Measurements from ENCODE around the gene PDS5A. TPM values are rescaled to one million over a fixed set of nuclear protein-coding genes. Genes with fewer than 3 reads are reported as not detected.

Gene PDS5A
- total and polyA plus RNA-seq, 2 of the 13 experiments (the other 11 are each of a cell fraction or from before 2014, with no cell fraction given) = 31.8 to 57.0 TPM

- no peaks in the 10 kb centered on the region for H3K9me3 ChIP-seq (ENCODE audit: low read length)
- no peaks in the 10 kb centered on the region for H3K36me3 ChIP-seq (replicated peaks in 1 of 2; ENCODE audit: control insufficient read depth in 1 of 2, insufficient read depth in 2 of 2, low read length in 2 of 2)
- 42% methylated on average over 8 of the region's 8 CpGs for WGBS (ENCODE audit: low lambda C conversion rate)
- H3K27ac ChIP-seq (ENCODE audit: extremely low read length, insufficient read depth, low read length) = no peak overlapping the region
- no peak overlapping the region for H3K4me3 ChIP-seq (replicated peaks in 1 of 3; ENCODE audit: insufficient read depth in 1 of 3, low read depth in 2 of 3, low read length in 3 of 3)
- ATAC-seq = no peak; the same call in 2 of the 3 replicates
- no TSS peak for BruUV-seq (replicated peaks)
- no peak for DNase-seq (ENCODE audit: low spot score)
- no peaks in the 10 kb centered on the region for H3K79me2 ChIP-seq (ENCODE audit: insufficient read depth, low read length)
- H4K20me1 ChIP-seq (ENCODE audit: insufficient read depth, low read length) = no peaks in the 10 kb centered on the region
- peaks cover 6% of the 10 kb centered on the region; the same call in 1 of the 2 replicates for H3K4me1 ChIP-seq (ENCODE audit: insufficient read depth, low read length)
- no peaks in the 10 kb centered on the region for H3K27me3 ChIP-seq (ENCODE audit: control insufficient read depth in 1 of 2, insufficient read depth in 2 of 2, low read length in 2 of 2)
- intact Hi-C loops (cut with micrococcal nuclease; ENCODE audit: unreplicated experiment) = no loop called here
- no peak overlapping the region for H3K4me2 ChIP-seq (ENCODE audit: low read depth, low read length)
- CTCF ChIA-PET (ENCODE audit: low intra/inter-chr PET ratio, low total read pairs) = no interaction called here
- TF ChIP-seq ZSCAN21 (CRISPR knock-in tag; IDR thresholded peaks at IDR 0.05; ENCODE audit: borderline replicate concordance) (no peak), CTCF (CRISPR knock-in tag; IDR thresholded peaks at IDR 0.05) (0 out of 2 replicates have a peak, but pooled peaks have one; percentile 12), FOXP4 (CRISPR knock-in tag; IDR thresholded peaks at IDR 0.05) (no peak), RELA (CRISPR knock-in tag; IDR thresholded peaks at IDR 0.05) (no peak)
- FAIRE-seq = no peak
- H2AFZ ChIP-seq (ENCODE audit: low read length) = no peak overlapping the region
- H3K9ac ChIP-seq (ENCODE audit: insufficient read depth, low read depth, low read length) = no peak overlapping the region
- POLR2A ChIA-PET = interaction anchor here (0.7 kb wide), 1 partner anchor 326 kb away, joined by 4 read pairs; no protein-coding TSS in a partner anchor
- in situ Hi-C loops (cut with HindIII; ENCODE audit: extremely low pct_ligation_motif_present, low pct_unique_long_range_greater_than_20kb) = no loop called here
Observed at GRCh38 chr4:39808231-39808749, 169.4 kb downstream of the PDS5A start.

Data from HepG2 (cell line).